ENCODE data around the gene SIRT6. TPM values are rescaled to one million over a fixed set of nuclear protein-coding genes. Genes with fewer than 3 reads are reported as not detected.

SIRT6 gene
- total and polyA plus RNA-seq, 9 of the 15 experiments (the other 6 are each of a cell fraction or from before 2014, with no cell fraction given), result 1.4 to 41.1 (median 10.2) TPM

DNA sequence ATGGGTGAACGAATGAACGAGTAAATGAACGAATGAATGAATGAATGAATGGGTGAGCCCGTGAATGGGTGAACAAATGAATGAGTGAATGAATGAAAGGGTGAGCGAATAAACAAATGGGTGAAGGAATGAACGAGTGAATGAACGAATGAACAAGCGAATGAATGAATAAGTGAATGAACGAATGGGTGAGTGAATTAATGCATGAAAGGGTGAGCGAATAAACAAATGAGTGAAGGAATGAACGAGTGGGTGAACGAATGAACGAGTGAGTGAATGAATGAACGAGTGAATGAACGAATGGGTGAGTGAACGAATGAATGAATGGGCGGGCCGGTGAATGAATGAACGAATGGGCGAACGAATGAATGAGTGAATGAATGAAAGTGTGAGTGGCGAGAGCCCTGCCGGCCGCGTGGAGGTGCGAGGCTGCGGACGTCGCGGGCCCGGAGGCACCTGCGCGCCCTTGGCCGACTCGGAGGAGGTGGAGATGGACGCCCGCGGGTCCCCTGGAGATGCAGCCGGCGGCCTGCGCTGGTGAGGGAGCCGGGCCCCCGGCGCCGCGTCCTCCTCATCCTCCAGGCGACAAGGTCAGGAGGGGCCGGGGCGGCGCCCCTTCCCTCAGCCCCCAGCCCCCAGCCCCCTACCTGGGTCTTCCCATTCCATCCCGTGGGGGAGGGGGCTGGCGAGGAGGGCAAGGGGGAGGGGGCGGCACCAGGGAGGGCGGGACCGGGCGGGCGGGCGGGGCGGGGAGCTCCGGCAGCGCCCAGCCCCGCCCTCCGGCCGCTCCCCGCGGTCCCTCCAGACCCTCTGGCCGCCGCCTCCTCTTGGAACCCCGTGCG, 15.5 kb upstream of the SIRT6 start (continued):
- TF ChIP-seq MLLT1 (IDR thresholded peaks at IDR 0.05) (0 out of 4 replicates have a peak, but pooled peaks of 1 of the 2 experiments have one; percentile 8), TAF7 (tag; IDR thresholded peaks at IDR 0.05) (no peak), ZNF699 (CRISPR knock-in tag; IDR thresholded peaks at IDR 0.05; ENCODE audit: insufficient replicate concordance) (no peak), ELF4 (CRISPR knock-in tag; IDR thresholded peaks at IDR 0.05) (no peak), DPF2 (IDR thresholded peaks at IDR 0.05) (peak; percentile 32; the same call in 1 of the 2 replicates), MXD1 (CRISPR knock-in tag; IDR thresholded peaks at IDR 0.05; ENCODE audit: borderline replicate concordance, poor library complexity, severe bottlenecking) (no peak), EP400 (IDR thresholded peaks at IDR 0.05) (no peak), ADNP (tag; IDR thresholded peaks at IDR 0.05) (peak; percentile 85), ARHGAP35 (IDR thresholded peaks at IDR 0.05; ENCODE audit: partially characterized antibody) (peak; percentile 83), RAD51 (IDR thresholded peaks at IDR 0.05; ENCODE audit: borderline replicate concordance, low read depth) (no peak), NCOA4 (IDR thresholded peaks at IDR 0.05; ENCODE audit: partially characterized antibody) (no peak), PBX2 (CRISPR knock-in tag; IDR thresholded peaks at IDR 0.05; ENCODE audit: low read depth) (no peak), PBX2 (tag; conservative IDR thresholded peaks at IDR 0.05; ENCODE audit: low read depth) (no peak), NFYB (IDR thresholded peaks at IDR 0.05; ENCODE audit: extremely low read depth, insufficient read length) (no peak), PHF21A (IDR thresholded peaks at IDR 0.05; ENCODE audit: borderline replicate concordance, low read depth) (no peak), NELFE (IDR thresholded peaks at IDR 0.05; ENCODE audit: insufficient read depth, insufficient read length) (no peak)
- TF ChIP-seq, protein P1, sequence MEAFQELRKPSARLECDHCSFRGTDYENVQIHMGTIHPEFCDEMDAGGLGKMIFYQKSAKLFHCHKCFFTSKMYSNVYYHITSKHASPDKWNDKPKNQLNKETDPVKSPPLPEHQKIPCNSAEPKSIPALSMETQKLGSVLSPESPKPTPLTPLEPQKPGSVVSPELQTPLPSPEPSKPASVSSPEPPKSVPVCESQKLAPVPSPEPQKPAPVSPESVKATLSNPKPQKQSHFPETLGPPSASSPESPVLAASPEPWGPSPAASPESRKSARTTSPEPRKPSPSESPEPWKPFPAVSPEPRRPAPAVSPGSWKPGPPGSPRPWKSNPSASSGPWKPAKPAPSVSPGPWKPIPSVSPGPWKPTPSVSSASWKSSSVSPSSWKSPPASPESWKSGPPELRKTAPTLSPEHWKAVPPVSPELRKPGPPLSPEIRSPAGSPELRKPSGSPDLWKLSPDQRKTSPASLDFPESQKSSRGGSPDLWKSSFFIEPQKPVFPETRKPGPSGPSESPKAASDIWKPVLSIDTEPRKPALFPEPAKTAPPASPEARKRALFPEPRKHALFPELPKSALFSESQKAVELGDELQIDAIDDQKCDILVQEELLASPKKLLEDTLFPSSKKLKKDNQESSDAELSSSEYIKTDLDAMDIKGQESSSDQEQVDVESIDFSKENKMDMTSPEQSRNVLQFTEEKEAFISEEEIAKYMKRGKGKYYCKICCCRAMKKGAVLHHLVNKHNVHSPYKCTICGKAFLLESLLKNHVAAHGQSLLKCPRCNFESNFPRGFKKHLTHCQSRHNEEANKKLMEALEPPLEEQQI (IDR thresholded peaks at IDR 0.05), result no peak
- TF ChIP-seq, protein P2, sequence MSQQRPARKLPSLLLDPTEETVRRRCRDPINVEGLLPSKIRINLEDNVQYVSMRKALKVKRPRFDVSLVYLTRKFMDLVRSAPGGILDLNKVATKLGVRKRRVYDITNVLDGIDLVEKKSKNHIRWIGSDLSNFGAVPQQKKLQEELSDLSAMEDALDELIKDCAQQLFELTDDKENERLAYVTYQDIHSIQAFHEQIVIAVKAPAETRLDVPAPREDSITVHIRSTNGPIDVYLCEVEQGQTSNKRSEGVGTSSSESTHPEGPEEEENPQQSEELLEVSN (IDR thresholded peaks at IDR 0.05; ENCODE audit: borderline replicate concordance in 1 of 2, extremely low read depth in 1 of 2, insufficient read depth in 1 of 2, insufficient read length in 1 of 2, low read depth in 1 of 2, low read length in 1 of 2, poor library complexity in 1 of 2, severe bottlenecking in 1 of 2), result peak; percentile 75 to 95

Data from K562 (cell line).